ENCODE measurements around the gene APLP1. TPM values are rescaled to one million over a fixed set of nuclear protein-coding genes. Genes with fewer than 3 reads are reported as not detected.

APLP1 gene
- total and polyA plus RNA-seq, 2 donors from 2014 or later = 3.8 to 13.6 TPM

DNA sequence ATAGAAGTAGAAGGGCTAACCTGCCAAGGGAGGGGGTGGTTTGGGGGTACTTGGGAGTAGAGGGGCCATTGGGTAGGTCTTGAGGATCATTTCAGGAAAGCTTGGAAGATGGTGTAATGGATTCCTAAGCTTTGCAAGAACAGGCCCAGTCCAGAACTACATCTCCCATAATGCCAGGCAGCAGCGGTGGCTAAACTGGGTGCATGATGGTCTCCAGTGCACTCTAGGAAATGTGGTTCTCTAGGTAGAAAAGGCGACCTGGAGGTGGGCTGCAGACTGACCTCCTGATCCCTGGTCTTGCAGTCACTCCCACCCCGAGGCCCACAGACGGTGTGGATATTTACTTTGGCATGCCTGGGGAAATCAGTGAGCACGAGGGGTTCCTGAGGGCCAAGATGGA lies 3.8 kb downstream of the APLP1 start:
- no peak for FAIRE-seq
- Histone ChIP-seq H3K4me1 (ENCODE audit: control insufficient read depth in 2 of 3, insufficient read depth in 2 of 3, low read depth in 1 of 3, low read length in 3 of 3) (peaks cover 0 to 6% (median 0%) of the 10 kb centered on the region in 3 donors), H3K9ac (ENCODE audit: low read length in 3 of 3) (no peak overlapping the region), H3K27me3 (ENCODE audit: control insufficient read depth, insufficient read depth, low read length) (no peaks in the 10 kb centered on the region), H3K9me3 (ENCODE audit: control insufficient read depth in 2 of 3, insufficient read depth in 1 of 3, low read length in 3 of 3) (no peaks in the 10 kb centered on the region), H3K36me3 (ENCODE audit: control insufficient read depth in 2 of 3, insufficient read depth in 3 of 3, low read length in 3 of 3) (no peaks in the 10 kb centered on the region), H3K27ac (ENCODE audit: low read depth in 2 of 2, low read length in 2 of 2) (no peak overlapping the region), H3K4me3 (ENCODE audit: low read length in 3 of 3) (no peak overlapping the region)
- no peak for DNase-seq
- intact Hi-C loops (cut with DNase I) = no loop called here
- TF ChIP-seq, protein P1, sequence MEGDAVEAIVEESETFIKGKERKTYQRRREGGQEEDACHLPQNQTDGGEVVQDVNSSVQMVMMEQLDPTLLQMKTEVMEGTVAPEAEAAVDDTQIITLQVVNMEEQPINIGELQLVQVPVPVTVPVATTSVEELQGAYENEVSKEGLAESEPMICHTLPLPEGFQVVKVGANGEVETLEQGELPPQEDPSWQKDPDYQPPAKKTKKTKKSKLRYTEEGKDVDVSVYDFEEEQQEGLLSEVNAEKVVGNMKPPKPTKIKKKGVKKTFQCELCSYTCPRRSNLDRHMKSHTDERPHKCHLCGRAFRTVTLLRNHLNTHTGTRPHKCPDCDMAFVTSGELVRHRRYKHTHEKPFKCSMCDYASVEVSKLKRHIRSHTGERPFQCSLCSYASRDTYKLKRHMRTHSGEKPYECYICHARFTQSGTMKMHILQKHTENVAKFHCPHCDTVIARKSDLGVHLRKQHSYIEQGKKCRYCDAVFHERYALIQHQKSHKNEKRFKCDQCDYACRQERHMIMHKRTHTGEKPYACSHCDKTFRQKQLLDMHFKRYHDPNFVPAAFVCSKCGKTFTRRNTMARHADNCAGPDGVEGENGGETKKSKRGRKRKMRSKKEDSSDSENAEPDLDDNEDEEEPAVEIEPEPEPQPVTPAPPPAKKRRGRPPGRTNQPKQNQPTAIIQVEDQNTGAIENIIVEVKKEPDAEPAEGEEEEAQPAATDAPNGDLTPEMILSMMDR (IDR thresholded peaks at IDR 0.05; ENCODE audit: borderline replicate concordance, extremely low read depth, insufficient read depth) = no peak

- FAIRE-seq (no peak), DNase-seq (no peak)
- Histone ChIP-seq H3K4me3 (ENCODE audit: low read length in 3 of 3) (no peak overlapping the region), H3K9me3 (ENCODE audit: control insufficient read depth in 2 of 3, insufficient read depth in 1 of 3, low read length in 3 of 3) (no peaks in the 10 kb centered on the region), H3K4me1 (ENCODE audit: control insufficient read depth in 2 of 3, insufficient read depth in 2 of 3, low read depth in 1 of 3, low read length in 3 of 3) (peaks cover 0 to 4% (median 0%) of the 10 kb centered on the region in 3 donors), H3K9ac (ENCODE audit: low read length in 3 of 3) (no peak overlapping the region), H3K36me3 (ENCODE audit: control insufficient read depth in 2 of 3, insufficient read depth in 3 of 3, low read length in 3 of 3) (no peaks in the 10 kb centered on the region), H3K27me3 (ENCODE audit: control insufficient read depth, insufficient read depth, low read length) (no peaks in the 10 kb centered on the region), H3K27ac (ENCODE audit: low read depth in 2 of 2, low read length in 2 of 2) (no peak overlapping the region)
- intact Hi-C loops (cut with DNase I) = no loop called here
- TF ChIP-seq, protein P1 (IDR thresholded peaks at IDR 0.05; ENCODE audit: borderline replicate concordance, extremely low read depth, insufficient read depth) = no peak
These were observed 6.1 kb downstream of the APLP1 start for GRCh38 chr19:35874392-35874930.

DNA sequence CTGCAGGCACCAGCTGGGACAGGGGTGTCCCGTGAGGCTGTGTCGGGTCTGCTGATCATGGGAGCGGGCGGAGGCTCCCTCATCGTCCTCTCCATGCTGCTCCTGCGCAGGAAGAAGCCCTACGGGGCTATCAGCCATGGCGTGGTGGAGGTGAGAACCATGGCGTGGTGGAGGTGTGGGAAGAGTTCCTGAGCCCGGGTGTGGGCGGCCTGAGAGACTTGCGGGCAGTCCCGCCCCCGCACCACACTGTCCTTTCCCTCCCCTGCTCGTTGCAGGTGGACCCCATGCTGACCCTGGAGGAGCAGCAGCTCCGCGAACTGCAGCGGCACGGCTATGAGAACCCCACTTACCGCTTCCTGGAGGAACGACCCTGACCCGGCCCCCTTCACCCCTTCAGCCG lies 10.7 kb downstream of the APLP1 start:
- no peaks in the 10 kb centered on the region for H3K9me3 ChIP-seq (ENCODE audit: control insufficient read depth in 2 of 3, insufficient read depth in 1 of 3, low read length in 3 of 3)
- FAIRE-seq (no peak), DNase-seq (no peak)
- H3K27ac ChIP-seq (ENCODE audit: low read depth in 2 of 2, low read length in 2 of 2) = no peak overlapping the region
- intact Hi-C loops (cut with DNase I) = no loop called here
- H3K9ac ChIP-seq (ENCODE audit: low read length in 3 of 3) = no peak overlapping the region
- no peaks in the 10 kb centered on the region for H3K27me3 ChIP-seq (ENCODE audit: control insufficient read depth, insufficient read depth, low read length)
- TF ChIP-seq, protein P1 (IDR thresholded peaks at IDR 0.05; ENCODE audit: borderline replicate concordance, extremely low read depth, insufficient read depth) = no peak
- no peaks in the 10 kb centered on the region for H3K36me3 ChIP-seq (ENCODE audit: control insufficient read depth in 2 of 3, insufficient read depth in 3 of 3, low read length in 3 of 3)
- H3K4me1 ChIP-seq (ENCODE audit: control insufficient read depth in 2 of 3, insufficient read depth in 2 of 3, low read depth in 1 of 3, low read length in 3 of 3) = no peaks in the 10 kb centered on the region
- H3K4me3 ChIP-seq (ENCODE audit: low read length in 3 of 3) = no peak overlapping the region

All from kidney (tissue), 14 donors.